Smooth muscle cell (in vitro differentiated cells): ENCODE results near the gene C9orf50. TPM values are rescaled to one million over a fixed set of nuclear protein-coding genes. Genes with fewer than 3 reads are reported as not detected.

Experiments used
- DNase-seq: peaks from one replicate; lab custom pipeline; 2025; ENCODE audit not compliant: unreplicated experiment; lab: John Stamatoyannopoulos, UW
- H2AFZ ChIP-seq: fragments of 200-600 bp; sonication (generic); 2 replicates; pipeline ENCODE4 v1.6.0; 2016; ENCODE audit warnings: antibody characterized with exemption, low read depth, mild to moderate bottlenecking
- H3F3A ChIP-seq: fragments of 200-600 bp; sonication (generic); 2 replicates; pipeline ENCODE4 v1.6.0; 2017; ENCODE audit warnings: antibody characterized with exemption, low read depth
- H3K27ac ChIP-seq: fragments of 200-600 bp; sonication (generic); 2 replicates; pipeline ENCODE4 v1.5.1; 2016; ENCODE audit warnings: low read depth, mild to moderate bottlenecking
- H3K27me3 ChIP-seq: fragments of 200-600 bp; sonication (generic); 2 replicates; pipeline ENCODE4 v1.6.1; 2016; ENCODE audit warnings: low read depth, mild to moderate bottlenecking
- H3K36me3 ChIP-seq: fragments of 200-600 bp; sonication (generic); 2 replicates; pipeline ENCODE4 v1.5.1; 2016; ENCODE audit warnings: low read depth
- H3K4me1 ChIP-seq: fragments of 200-600 bp; sonication (generic); 2 replicates; pipeline ENCODE4 v1.5.1; 2016; ENCODE audit warnings: low read depth
- H3K4me2 ChIP-seq: fragments of 200-600 bp; sonication (generic); 2 replicates; pipeline ENCODE4 v1.6.0; 2016; ENCODE audit warnings: mild to moderate bottlenecking
- H3K4me3 ChIP-seq: fragments of 200-600 bp; sonication (generic); 2 replicates; pipeline ENCODE4 v1.5.1; 2016; ENCODE audit warnings: mild to moderate bottlenecking
- H3K79me2 ChIP-seq: fragments of 200-600 bp; sonication (generic); 2 replicates; pipeline ENCODE4 v1.6.0; 2016; ENCODE audit warnings: low read depth, mild to moderate bottlenecking
- H3K9ac ChIP-seq: fragments of 200-600 bp; sonication (generic); 2 replicates; pipeline ENCODE4 v1.6.0; 2016; ENCODE audit warnings: low read depth
- H3K9me3 ChIP-seq: fragments of 200-600 bp; sonication (generic); replicated peaks from 2 replicates; pipeline ENCODE4 v1.5.1; 2016; ENCODE audit warnings: low read depth
- H4K20me1 ChIP-seq: fragments of 200-600 bp; sonication (generic); 2 replicates; pipeline ENCODE4 v1.6.0; 2016; ENCODE audit warnings: low read depth
- CTCF ChIP-seq: fragments of 200-600 bp; sonication (generic); IDR thresholded peaks from 2 replicates; pipeline ENCODE4 v1.5.1; 2017; ENCODE audit warnings: borderline replicate concordance, mild to moderate bottlenecking, antibody characterized with exemption; ENCODE audit not compliant: insufficient read depth, poor library complexity, severe bottlenecking
- WGBS: methylation state at CpG from one replicate; pipeline ENCODE4 v1.1.7; 2016; ENCODE audit warnings: low lambda C conversion rate; 5-methylcytosine and 5-hydroxymethylcytosine counted together
- polyA plus RNA-seq: library from polyadenylated mRNA; unstranded; fragments of >200 nt; fragmentation: Nextera tagmentation; extraction: Ambion mirVana; gene quantifications from 2 replicates; pipeline ENCODE4 v1.2.1, GENCODE V29; 2016
- total RNA-seq: library from RNA; depleted of rRNA; stranded (reverse); fragments of >200 nt; gene quantifications from 2 replicates; pipeline ENCODE4 v1.2.3, GENCODE V29; 2014

Gene C9orf50
- total and polyA plus RNA-seq, 2 experiments from 2014 or later, result 0.59 TPM; not detected in 1

DNA sequence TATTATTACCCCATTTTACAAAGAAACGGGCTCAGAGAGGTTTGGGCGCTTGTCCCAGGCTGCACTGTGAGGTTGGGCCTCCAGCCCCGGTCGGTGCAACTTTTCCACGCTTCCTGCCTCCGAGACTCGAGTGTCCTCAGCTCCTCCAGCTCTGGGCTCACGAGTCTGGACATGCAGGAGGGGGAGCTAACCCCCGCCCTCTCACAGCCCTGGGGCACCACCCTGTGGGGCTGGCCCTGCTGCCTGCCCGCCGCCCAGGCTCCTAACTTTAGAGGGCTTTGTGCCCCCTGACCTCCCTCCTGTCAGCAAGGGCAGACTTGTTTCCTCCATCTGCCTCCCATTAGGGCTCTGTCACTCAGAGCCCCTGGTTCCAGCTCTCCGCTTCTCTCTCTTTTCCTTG lies 25.4 kb upstream of the C9orf50 start:
- no peak for TF ChIP-seq CTCF
- Histone ChIP-seq H4K20me1 (peaks cover 2% of the 10 kb centered on the region), H3K79me2 (peaks cover 6% of the 10 kb centered on the region), H3K27me3 (no peaks in the 10 kb centered on the region), H3K4me2 (no peak overlapping the region), H3K36me3 (no peaks in the 10 kb centered on the region), H3K4me3 (no peak overlapping the region), H2AFZ (no peak overlapping the region), H3K9ac (no peak overlapping the region), H3K4me1 (no peaks in the 10 kb centered on the region), H3K9me3 (no peaks in the 10 kb centered on the region), H3F3A (no peaks in the 10 kb centered on the region), H3K27ac (no peak overlapping the region)
- 91% methylated on average over 12 of the region's 12 CpGs for WGBS
- no peak for DNase-seq

- H3K9ac ChIP-seq, result no peak overlapping the region
- WGBS, result 86% methylated on average over 12 of the region's 17 CpGs
- H3K36me3 ChIP-seq, result no peaks in the 10 kb centered on the region
- H3K4me3 ChIP-seq, result no peak overlapping the region
- H4K20me1 ChIP-seq, result peaks cover 14% of the 10 kb centered on the region
- peaks cover 20% of the 10 kb centered on the region for H3K79me2 ChIP-seq
- DNase-seq, result no peak
- H3F3A ChIP-seq, result no peaks in the 10 kb centered on the region
- TF ChIP-seq CTCF, result no peak
- H3K4me2 ChIP-seq, result no peak overlapping the region
- H3K4me1 ChIP-seq, result peaks cover 8% of the 10 kb centered on the region
- H3K27me3 ChIP-seq, result no peaks in the 10 kb centered on the region
- no peak overlapping the region for H3K27ac ChIP-seq
- no peaks in the 10 kb centered on the region for H3K9me3 ChIP-seq
- H2AFZ ChIP-seq, result no peak overlapping the region
Measured at GRCh38 chr9:129644902-129645301, 24.0 kb upstream of the C9orf50 start.

DNA sequence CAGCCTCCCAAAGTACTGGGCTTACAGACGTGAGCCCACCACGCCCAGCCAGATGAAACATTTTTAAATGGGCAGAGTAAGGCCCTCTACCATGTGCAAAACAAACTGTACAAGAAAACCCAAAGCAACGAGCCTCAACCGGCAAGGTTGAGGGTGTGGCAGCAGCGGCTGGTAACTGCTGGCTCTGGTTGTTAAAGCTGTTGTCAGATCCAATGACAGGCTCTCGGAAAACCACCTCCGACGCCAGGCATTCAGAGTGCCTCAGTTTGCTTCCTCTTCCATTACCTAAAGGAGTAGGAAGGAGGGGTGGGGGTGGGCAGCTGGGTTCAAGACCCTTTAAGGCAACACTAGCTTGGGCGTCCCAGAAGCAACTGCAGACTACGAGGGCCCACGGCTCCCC lies 23.5 kb upstream of the C9orf50 start:
- Histone ChIP-seq H3K4me3 (no peak overlapping the region), H2AFZ (no peak overlapping the region), H3K27ac (no peak overlapping the region), H3K9ac (no peak overlapping the region), H3K36me3 (no peaks in the 10 kb centered on the region), H3K9me3 (no peaks in the 10 kb centered on the region), H3F3A (no peaks in the 10 kb centered on the region), H3K27me3 (no peaks in the 10 kb centered on the region), H3K4me2 (no peak overlapping the region), H3K4me1 (peaks cover 8% of the 10 kb centered on the region), H3K79me2 (peaks cover 25% of the 10 kb centered on the region), H4K20me1 (peaks cover 19% of the 10 kb centered on the region)
- no peak for DNase-seq
- no peak for TF ChIP-seq CTCF
- 84% methylated on average over 11 of the region's 11 CpGs for WGBS

GRCh38 chr9:129643706-129644105 lies 22.8 kb upstream of the C9orf50 start:
- H3K9me3 ChIP-seq, result no peaks in the 10 kb centered on the region
- no peak overlapping the region for H3K4me2 ChIP-seq
- no peak overlapping the region for H3K4me3 ChIP-seq
- H3K27ac ChIP-seq, result no peak overlapping the region
- H3K4me1 ChIP-seq, result peaks cover 8% of the 10 kb centered on the region
- TF ChIP-seq CTCF, result no peak
- H3K79me2 ChIP-seq, result peaks cover 26% of the 10 kb centered on the region
- no peaks in the 10 kb centered on the region for H3F3A ChIP-seq
- no peak for DNase-seq
- no peaks in the 10 kb centered on the region for H3K36me3 ChIP-seq
- H4K20me1 ChIP-seq, result peaks cover 24% of the 10 kb centered on the region
- WGBS, result 92% methylated on average over 10 of the region's 10 CpGs
- H2AFZ ChIP-seq, result no peak overlapping the region
- no peaks in the 10 kb centered on the region for H3K27me3 ChIP-seq
- H3K9ac ChIP-seq, result no peak overlapping the region
